IMR-90 (cell line): ENCODE data around the gene IFTAP. TPM values are rescaled to one million over a fixed set of nuclear protein-coding genes. Genes with fewer than 3 reads are reported as not detected.

Source experiments
- ATAC-seq: fragments of 200-7000 bp; cut with Tn5 transposase; 2 replicates; pipeline ENCODE4 v1.9.1; 2020; ENCODE audit warnings: low read depth, mild to moderate bottlenecking, moderate library complexity
- BruUV-seq: library from RNA; stranded (reverse); fragments of 400-500 nt; replicated peaks from 2 replicates; lab custom pipeline; 2021; lab: Mats Ljungman, UMichigan
- CTCF ChIA-PET: fragments of 300-600 bp; formaldehyde crosslinking; extraction: SDS; loops from one replicate; lab custom pipeline; 2021; ENCODE audit warnings: antibody characterized with exemption; lab: Yijun Ruan, JAX
- POLR2A ChIA-PET: fragments of 300-600 bp; sonication (Branson Sonifier 250); formaldehyde crosslinking; loops from one replicate; lab custom pipeline; 2022; ENCODE audit warnings: antibody characterized with exemption; ENCODE audit not compliant: unreplicated experiment; lab: Charles Lee
- DNase-seq: peaks from one replicate; pipeline ENCODE4 v3.0.0; 2013
- H2AFZ ChIP-seq: replicated peaks from 2 replicates; pipeline ENCODE3; 2013; ENCODE audit warnings: low read length, mild to moderate bottlenecking; ENCODE audit not compliant: poor library complexity
- H2AK5ac ChIP-seq: 2 replicates; pipeline ENCODE4 v1.6.1; 2013; ENCODE audit warnings: low read depth, low read length, inconsistent platforms
- H2AK9ac ChIP-seq: replicated peaks from 2 replicates; pipeline ENCODE3; 2013; ENCODE audit warnings: mild to moderate bottlenecking, low read depth, low read length, moderate library complexity; ENCODE audit not compliant: poor library complexity
- H2BK120ac ChIP-seq: 2 replicates; pipeline ENCODE4 v1.6.1; 2013; ENCODE audit warnings: low read depth, low read length, inconsistent platforms
- H2BK15ac ChIP-seq: 3 replicates; pipeline ENCODE4 v1.6.1; 2013; ENCODE audit warnings: low read depth, low read length, inconsistent platforms
- H2BK20ac ChIP-seq: 2 replicates; pipeline ENCODE4 v1.6.1; 2013; ENCODE audit warnings: low read depth, mild to moderate bottlenecking, inconsistent platforms, low read length, moderate library complexity
- H2BK5ac ChIP-seq: 2 replicates; pipeline ENCODE4 v1.6.1; 2013; ENCODE audit warnings: mild to moderate bottlenecking, low read depth, low read length, inconsistent platforms; ENCODE audit not compliant: poor library complexity, severe bottlenecking
- H3K14ac ChIP-seq: replicated peaks from 2 replicates; pipeline ENCODE4 v1.6.1; 2013; ENCODE audit warnings: low read depth, low read length, inconsistent platforms
- H3K18ac ChIP-seq: 2 replicates; pipeline ENCODE4 v1.6.1; 2013; ENCODE audit warnings: low read depth, low read length, control low read depth
- H3K23ac ChIP-seq: 2 replicates; pipeline ENCODE4 v1.6.1; 2013; ENCODE audit warnings: low read depth, low read length, inconsistent platforms
- H3K27ac ChIP-seq: 2 replicates; pipeline ENCODE4 v1.5.1; 2013; ENCODE audit warnings: mild to moderate bottlenecking, control low read depth, low read length; ENCODE audit not compliant: insufficient read depth
- H3K27me3 ChIP-seq: 2 replicates; pipeline ENCODE4 v1.6.1; 2013; ENCODE audit warnings: low read length; ENCODE audit not compliant: control insufficient read depth, insufficient read depth
- H3K36me3 ChIP-seq: 2 replicates; pipeline ENCODE4 v1.6.1; 2013; ENCODE audit warnings: low read length, mixed read lengths; ENCODE audit not compliant: control insufficient read depth, insufficient read depth
- H3K4ac ChIP-seq: 2 replicates; pipeline ENCODE4 v1.6.1; 2013; ENCODE audit warnings: low read depth, low read length, inconsistent platforms
- H3K4me1 ChIP-seq: 2 replicates; pipeline ENCODE4 v1.6.1; 2013; ENCODE audit warnings: low read length, mixed read lengths; ENCODE audit not compliant: control insufficient read depth, insufficient read depth
- H3K4me2 ChIP-seq: 2 replicates; pipeline ENCODE4 v1.6.1; 2013; ENCODE audit warnings: low read depth, mild to moderate bottlenecking, control low read depth, low read length, moderate library complexity
- H3K4me3 ChIP-seq: 2 replicates; pipeline ENCODE4 v1.5.1; 2013; ENCODE audit warnings: low read depth, mild to moderate bottlenecking, control low read depth, low read length, moderate library complexity; ENCODE audit not compliant: insufficient read depth
- H3K56ac ChIP-seq: 2 replicates; pipeline ENCODE4 v1.6.1; 2013; ENCODE audit warnings: low read length, inconsistent platforms; ENCODE audit not compliant: insufficient read depth; ENCODE audit errors: extremely low read depth
- H3K79me1 ChIP-seq, 2 experiments: 2 replicates each; pipeline ENCODE4 v1.6.1; 2013; ENCODE audit warnings: low read length in 2 of 2, inconsistent platforms in 1 of 2, low read depth in 1 of 2
- H3K9ac ChIP-seq: 2 replicates; pipeline ENCODE4 v1.6.1; 2013; ENCODE audit warnings: low read depth, low read length, control low read depth
- H3K9me1 ChIP-seq: 2 replicates; pipeline ENCODE4 v1.6.1; 2013; ENCODE audit warnings: low read length, inconsistent platforms; ENCODE audit not compliant: insufficient read depth
- H3K9me3 ChIP-seq: 2 replicates; pipeline ENCODE4 v1.6.1; 2013; ENCODE audit warnings: low read length; ENCODE audit not compliant: control insufficient read depth, insufficient read depth
- H4K20me1 ChIP-seq: 2 replicates; pipeline ENCODE4 v1.6.1; 2013; ENCODE audit warnings: low read length, inconsistent platforms; ENCODE audit not compliant: insufficient read depth
- H4K5ac ChIP-seq: 2 replicates; pipeline ENCODE4 v1.6.1; 2013; ENCODE audit warnings: mild to moderate bottlenecking, low read depth, low read length, control low read depth
- H4K8ac ChIP-seq, 2 experiments: 2 replicates each; pipeline ENCODE4 v1.6.1; 2013; ENCODE audit warnings: low read depth in 2 of 2, low read length in 2 of 2, control low read depth in 1 of 2, inconsistent platforms in 1 of 2
- H4K91ac ChIP-seq: 2 replicates; pipeline ENCODE4 v1.6.1; 2013; ENCODE audit warnings: low read depth, low read length, inconsistent platforms; ENCODE audit not compliant: insufficient read depth
- BHLHE40 ChIP-seq: fragments of 150-350 bp; IDR thresholded peaks from 2 replicates; pipeline ENCODE4 v1.6.1; 2016; ENCODE audit warnings: mild to moderate bottlenecking, low read depth, low read length
- MAZ ChIP-seq: IDR thresholded peaks from 2 replicates; pipeline ENCODE4 v1.6.1; 2012; ENCODE audit warnings: low read depth, mild to moderate bottlenecking, low read length, improper control_type of control experiment, moderate library complexity, borderline replicate concordance
- dilution Hi-C: fragments of 300-500 bp; cut with HindIII; formaldehyde crosslinking; loops from one replicate; pipeline ENCODE4 v1.14.3; 2018; ENCODE audit warnings: low sequenced_read_pairs; ENCODE audit not compliant: unreplicated experiment
- in situ Hi-C: fragments of 300-500 bp; cut with MboI; formaldehyde crosslinking; loops from 3 replicates; pipeline ENCODE4 v1.14.3; 2019; ENCODE audit warnings: low sequenced_read_pairs, inconsistent platforms, mixed read lengths
- intact Hi-C: fragments of 100-400 bp; cut with micrococcal nuclease; formaldehyde crosslinking; loops from 2 replicates; pipeline ENCODE4 v1.10.0; 2022
- polyA plus RNA-seq, 3 experiments: library from polyadenylated mRNA; depleted of rRNA; stranded (reverse); fragments of >200 nt; gene quantifications; 2 replicates each; pipeline ENCODE4 v1.2.3, GENCODE V29; 2012; ENCODE audit warnings: low replicate concordance in 1 of 3
- total RNA-seq: library from RNA; depleted of rRNA; stranded (reverse); fragments of >200 nt; gene quantifications from 2 replicates; pipeline ENCODE4 v1.2.3, GENCODE V29; 2012
- TF ChIP-seq, protein P1 (sequence below): conservative IDR thresholded peaks from 2 replicates; pipeline ENCODE4 v1.5.1; 2012; ENCODE audit warnings: mild to moderate bottlenecking, low read depth, low read length, improper control_type of control experiment
- TF ChIP-seq, protein P2 (sequence below): fragments of 150-350 bp; IDR thresholded peaks from 2 replicates; pipeline ENCODE4 v1.6.1; 2017; ENCODE audit warnings: mild to moderate bottlenecking, antibody characterized with exemption, low read length, low read depth

The IFTAP gene
- total and polyA plus RNA-seq, 2 of the 4 experiments (the other 2 are of a cell fraction), result 15.8 to 28.5 TPM

DNA sequence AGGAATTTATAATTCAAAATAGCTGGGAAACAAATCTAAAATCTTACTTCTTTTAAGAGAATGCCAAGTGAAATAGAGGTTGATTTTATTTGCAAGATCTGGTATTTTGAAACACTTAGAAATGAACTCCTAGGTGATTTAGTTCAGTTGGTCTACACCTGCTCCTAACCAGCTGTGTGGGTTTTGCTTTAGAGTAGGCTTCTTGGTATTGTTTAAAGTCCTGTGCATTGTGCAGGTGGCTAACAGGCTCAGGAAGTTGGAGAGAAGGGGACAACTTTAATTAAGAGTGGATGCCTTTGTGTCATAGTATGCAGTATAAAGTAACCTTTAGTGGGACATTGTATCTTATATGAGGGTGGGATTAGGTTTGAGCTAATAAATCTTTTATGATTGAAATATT, 7.8 kb downstream of the IFTAP start:
- no peak for TF ChIP-seq BHLHE40
- TF ChIP-seq MAZ, result no peak
- TF ChIP-seq, protein P1, sequence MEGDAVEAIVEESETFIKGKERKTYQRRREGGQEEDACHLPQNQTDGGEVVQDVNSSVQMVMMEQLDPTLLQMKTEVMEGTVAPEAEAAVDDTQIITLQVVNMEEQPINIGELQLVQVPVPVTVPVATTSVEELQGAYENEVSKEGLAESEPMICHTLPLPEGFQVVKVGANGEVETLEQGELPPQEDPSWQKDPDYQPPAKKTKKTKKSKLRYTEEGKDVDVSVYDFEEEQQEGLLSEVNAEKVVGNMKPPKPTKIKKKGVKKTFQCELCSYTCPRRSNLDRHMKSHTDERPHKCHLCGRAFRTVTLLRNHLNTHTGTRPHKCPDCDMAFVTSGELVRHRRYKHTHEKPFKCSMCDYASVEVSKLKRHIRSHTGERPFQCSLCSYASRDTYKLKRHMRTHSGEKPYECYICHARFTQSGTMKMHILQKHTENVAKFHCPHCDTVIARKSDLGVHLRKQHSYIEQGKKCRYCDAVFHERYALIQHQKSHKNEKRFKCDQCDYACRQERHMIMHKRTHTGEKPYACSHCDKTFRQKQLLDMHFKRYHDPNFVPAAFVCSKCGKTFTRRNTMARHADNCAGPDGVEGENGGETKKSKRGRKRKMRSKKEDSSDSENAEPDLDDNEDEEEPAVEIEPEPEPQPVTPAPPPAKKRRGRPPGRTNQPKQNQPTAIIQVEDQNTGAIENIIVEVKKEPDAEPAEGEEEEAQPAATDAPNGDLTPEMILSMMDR, result no peak
- TF ChIP-seq, protein P2, sequence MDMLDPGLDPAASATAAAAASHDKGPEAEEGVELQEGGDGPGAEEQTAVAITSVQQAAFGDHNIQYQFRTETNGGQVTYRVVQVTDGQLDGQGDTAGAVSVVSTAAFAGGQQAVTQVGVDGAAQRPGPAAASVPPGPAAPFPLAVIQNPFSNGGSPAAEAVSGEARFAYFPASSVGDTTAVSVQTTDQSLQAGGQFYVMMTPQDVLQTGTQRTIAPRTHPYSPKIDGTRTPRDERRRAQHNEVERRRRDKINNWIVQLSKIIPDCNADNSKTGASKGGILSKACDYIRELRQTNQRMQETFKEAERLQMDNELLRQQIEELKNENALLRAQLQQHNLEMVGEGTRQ, result no peak
- H3K4ac ChIP-seq, result no peak overlapping the region
- ATAC-seq (no peak), DNase-seq (no peak)
- no peak overlapping the region for H3K9ac ChIP-seq
- ChIA-PET POLR2A (no interaction called here), CTCF (interaction anchor here (0.6 kb wide), 1 partner anchor 119 kb away, joined by 3 read pairs; no protein-coding TSS in a partner anchor)
- no peak overlapping the region for H3K56ac ChIP-seq
- no peak overlapping the region for H2AK9ac ChIP-seq
- H2BK120ac ChIP-seq, result no peak overlapping the region
- no peaks in the 10 kb centered on the region for H3K9me3 ChIP-seq
- no peak overlapping the region for H3K18ac ChIP-seq
- H4K5ac ChIP-seq, result no peak overlapping the region
- H3K27ac ChIP-seq, result no peak overlapping the region
- no peak overlapping the region for H3K4me3 ChIP-seq
- H3K27me3 ChIP-seq, result no peaks in the 10 kb centered on the region
- H2AK5ac ChIP-seq, result no peak overlapping the region
- no peak overlapping the region for H4K8ac ChIP-seq
- dilution Hi-C loops, result no loop called here
- BruUV-seq, result no TSS peak
- no peaks in the 10 kb centered on the region for H3K36me3 ChIP-seq
- no peak overlapping the region for H3K14ac ChIP-seq
- no peak overlapping the region for H3K23ac ChIP-seq
- H2BK20ac ChIP-seq, result no peak overlapping the region
- H2AFZ ChIP-seq, result no peak overlapping the region
- H3K9me1 ChIP-seq, result no peaks in the 10 kb centered on the region
- intact Hi-C loops, result no loop called here
- H4K91ac ChIP-seq, result no peak overlapping the region
- no peak overlapping the region for H2BK15ac ChIP-seq
- no peak overlapping the region for H2BK5ac ChIP-seq
- no peak overlapping the region for H3K4me2 ChIP-seq
- H4K20me1 ChIP-seq, result no peaks in the 10 kb centered on the region
- H3K79me1 ChIP-seq, result no peaks in the 10 kb centered on the region
- in situ Hi-C loops, result no loop called here
- H3K4me1 ChIP-seq, result no peaks in the 10 kb centered on the region
